ENCODE measurements around the gene NSG1.
A peak's percentile ranks its signal among the peaks of the same experiment; 100 is the strongest.
"Not testable (repeated sequence)": the region's sequence is repeated elsewhere in the genome, so short reads cannot be mapped to it uniquely, and the experiment has no call there.

NSG1 gene, protein sequence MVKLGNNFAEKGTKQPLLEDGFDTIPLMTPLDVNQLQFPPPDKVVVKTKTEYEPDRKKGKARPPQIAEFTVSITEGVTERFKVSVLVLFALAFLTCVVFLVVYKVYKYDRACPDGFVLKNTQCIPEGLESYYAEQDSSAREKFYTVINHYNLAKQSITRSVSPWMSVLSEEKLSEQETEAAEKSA

DNA sequence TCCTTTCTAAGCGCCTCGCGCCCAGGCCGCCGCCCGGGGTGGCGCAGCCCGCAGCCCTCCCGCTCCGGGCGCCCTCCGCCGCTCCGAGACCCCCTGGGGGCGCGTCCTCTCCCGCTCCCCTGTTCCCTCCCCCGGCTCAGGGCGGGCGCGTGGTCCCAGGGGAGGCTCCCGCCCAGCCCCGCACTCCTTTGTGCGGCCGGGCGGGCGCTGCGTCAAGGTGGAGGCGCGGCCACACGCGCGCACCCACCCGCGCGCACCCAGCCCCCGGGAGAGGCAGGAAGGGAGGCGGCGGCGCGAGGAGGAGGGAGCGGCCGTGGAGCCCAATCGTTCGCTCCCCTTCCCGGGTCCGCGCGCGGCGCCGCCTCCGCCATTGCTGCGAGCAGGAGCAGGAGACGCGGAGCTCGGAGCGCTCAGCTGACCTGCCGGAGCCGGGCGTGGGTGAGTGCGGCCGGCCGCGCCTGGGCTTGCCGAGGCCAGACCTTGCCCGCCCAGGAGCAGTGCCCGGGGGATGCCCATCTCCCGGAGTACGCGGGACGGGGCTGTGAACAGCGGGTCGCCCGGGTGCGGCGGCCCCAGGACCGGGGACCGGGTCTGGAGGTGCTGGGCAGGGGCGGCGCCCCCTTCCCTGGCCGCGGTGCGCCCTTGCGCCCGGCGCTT, at the start of gene NSG1:
TSS of gene NSG1 (plus strand) at position 367 of the 657 bp plus-strand sequence. CDS start 528 bp downstream, outside the sequence.
- DNase-seq = peak; percentile 1

DNA sequence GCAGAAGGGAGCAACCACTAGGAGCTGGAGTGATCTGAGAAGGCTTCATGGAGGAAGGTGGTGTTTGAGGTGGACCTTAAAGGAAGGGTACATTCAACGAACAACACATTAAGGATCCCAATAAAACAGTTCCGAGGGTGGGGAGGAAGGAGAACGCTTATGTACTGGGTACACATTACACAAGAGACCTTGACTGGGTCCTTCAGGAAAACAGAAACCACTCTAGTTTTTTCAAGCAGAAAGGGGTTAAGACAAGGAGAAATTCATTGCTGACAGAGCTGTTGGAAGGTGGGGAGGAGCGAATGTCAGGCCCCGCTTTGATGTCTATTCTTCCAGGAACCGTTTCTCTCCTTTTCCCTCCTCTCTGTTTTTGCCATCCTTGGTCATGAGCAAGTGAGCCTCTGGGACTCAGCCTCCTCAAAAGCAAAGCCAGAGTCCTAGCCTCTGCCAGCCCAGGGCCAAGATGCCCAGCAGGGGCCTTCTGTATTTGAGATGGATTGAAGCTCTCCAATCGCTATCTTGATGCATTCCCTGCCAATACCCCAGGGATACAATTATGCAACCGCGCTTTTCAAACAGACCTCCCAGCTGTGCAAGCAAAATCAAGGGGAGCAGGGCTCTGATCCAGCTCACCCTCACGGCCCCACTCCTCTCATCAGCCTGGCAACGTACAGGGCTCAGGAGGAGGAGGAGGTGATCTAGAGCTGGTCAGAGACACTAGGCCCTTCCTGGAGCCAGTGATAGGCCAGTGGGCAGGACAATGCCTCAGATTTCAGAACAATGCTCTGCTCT, 48.5 kb upstream of the NSG1 start:
- peak; percentile 4 for DNase-seq

DNA sequence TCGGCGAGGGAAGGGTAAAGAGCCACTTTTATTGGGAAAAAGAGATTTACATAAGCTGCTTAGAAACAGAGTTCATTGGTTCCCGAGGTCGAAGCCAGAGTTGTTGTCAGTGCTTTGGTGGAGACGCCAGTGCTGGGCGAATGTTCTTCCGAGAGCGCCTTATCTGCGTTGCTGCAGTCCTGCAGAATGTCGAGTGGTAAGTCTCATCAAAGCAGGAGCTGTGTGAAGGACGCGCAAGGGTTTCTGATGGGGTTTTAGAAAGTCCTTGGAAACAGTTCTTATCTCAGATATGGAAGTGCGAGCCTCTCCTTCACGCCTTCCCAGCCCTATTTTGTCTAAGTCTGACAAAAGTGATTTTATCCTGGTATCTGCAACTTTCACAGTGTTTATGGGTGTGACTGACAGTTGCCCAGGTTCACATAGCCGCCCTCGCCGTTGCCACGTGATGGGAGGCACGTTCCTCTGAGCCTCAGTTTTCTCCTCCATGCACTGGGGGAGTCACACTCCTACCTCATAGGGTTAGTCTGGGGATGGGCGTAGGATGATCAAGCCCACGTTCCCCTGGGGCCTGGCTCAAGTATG, 47.3 kb upstream of the NSG1 start:
- no peak for DNase-seq

DNA sequence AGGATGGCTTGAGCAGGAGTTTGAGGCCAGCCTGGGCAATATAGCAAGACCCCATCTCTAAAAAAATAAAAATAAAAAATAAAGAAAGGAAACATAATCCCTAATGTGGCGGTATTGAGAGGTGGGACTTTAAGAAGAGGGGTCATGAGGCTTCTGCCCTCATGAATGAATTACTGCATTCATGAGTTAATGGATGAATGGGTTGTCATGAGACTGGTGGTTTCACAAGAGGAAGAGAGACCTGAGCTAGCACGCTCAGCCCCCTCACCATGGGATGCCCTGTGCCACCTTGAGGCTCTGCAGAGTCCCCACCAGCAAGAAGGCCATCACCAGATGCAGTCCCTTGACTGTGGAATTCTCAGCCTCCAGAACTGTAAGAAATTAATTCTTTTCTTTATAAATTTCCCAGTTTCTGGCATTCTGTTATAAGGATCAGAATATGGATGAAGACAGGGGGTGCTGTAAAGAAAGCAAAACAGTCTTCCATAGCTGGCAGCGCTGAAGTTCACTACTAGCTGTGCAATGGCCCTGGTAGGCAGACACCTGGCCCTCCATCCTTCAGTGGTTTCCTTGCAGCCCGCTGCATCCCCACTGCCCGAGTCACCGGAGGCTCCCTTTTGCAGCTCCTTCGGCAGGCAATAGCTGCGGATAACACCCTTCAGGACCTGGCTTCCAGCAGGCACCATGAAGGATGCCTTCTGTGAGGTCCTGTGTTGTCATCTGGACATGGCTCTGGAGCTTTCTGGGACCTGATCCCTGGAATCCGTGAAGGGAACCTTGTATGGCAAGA, 44.8 kb upstream of the NSG1 start:
- no peak for DNase-seq

DNA sequence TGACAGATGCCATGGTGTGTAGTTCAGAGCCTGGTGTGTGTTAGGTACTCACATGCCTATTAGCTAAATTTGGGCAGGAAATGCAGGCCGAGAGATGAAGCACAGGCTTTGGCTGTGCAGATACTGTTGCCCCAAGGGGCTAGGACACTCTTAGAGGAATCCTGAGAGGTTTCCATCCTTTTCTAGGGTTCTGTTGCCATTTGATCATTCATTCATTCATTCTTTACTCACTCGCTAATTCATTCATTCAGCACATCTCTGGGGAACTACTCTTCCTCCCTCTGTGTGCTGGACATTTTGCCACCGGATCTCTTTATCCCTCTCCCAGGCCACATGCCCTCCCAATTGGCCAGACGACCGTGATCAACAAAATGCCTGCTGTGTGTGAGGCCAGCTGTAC, 43.9 kb upstream of the NSG1 start:
- no peak for DNase-seq

DNA sequence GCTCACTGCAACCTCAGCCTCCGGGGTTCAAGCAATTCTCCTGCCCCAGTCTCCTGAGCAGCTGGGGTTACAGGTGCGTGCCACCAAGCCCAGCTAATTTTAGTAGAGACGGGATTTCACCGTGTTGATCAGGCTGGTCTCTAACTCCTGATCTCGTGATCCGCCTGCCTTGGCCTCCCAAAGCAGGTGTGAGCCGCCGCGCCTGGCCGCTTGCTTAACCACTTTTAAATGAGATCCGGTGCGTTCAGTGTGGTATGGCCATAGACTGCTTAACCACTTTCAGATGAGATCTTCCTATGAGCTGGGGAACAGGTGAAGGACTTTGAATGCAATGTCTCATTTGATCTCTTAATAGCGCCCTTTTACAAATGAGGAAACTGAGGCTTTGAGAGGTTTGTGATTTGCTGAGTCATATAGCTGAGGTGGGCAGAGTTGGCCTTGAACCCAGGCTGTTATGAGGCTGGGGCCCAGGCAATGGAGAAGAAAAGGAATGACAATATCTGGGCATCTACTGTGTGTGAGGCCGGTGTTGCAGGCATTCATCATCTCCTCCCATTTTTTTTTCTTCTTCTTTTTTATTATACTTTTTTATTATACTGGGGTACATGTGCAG, 41.9 kb upstream of the NSG1 start:
- DNase-seq = no peak

DNA sequence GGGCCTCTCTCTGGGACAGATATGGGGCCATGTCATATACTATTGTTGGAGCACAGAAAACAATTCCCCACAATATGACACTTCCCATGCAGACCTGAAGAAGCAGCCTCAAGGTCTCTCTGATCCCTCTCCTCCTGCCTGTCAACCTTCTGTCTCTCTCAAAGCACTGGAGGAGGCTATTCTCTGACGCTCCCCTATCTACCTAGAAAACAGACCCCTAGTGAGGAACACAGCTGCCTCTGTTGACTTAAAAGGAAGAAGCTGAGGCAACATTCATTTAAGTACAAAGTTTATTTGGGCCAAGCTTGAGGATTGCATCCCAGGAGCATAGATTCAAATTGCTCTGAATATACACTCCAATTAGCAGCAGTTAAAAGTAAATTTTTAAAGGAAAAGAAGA, 39.3 kb upstream of the NSG1 start:
- no peak for DNase-seq

DNA sequence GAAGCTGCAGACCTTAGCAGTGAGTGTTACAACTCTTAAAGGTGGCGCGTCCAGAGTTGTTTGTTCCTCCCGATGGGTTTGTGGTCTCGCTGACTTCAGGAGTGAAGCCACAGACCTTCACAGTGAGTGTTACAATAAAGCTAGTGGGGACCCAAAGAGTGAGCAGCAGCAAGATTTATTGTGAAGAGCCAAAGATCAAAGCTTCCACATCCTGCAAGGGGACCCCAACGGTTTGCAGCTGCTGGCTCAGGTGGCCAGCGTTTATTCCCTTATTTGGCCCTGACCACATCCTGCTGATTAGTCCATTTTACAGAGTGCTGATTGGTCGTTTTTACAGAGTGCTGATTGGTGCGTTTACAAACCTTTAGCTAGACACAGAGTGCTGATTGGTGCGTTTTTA, 38.3 kb upstream of the NSG1 start:
- DNase-seq = not testable (repeated sequence)

DNA sequence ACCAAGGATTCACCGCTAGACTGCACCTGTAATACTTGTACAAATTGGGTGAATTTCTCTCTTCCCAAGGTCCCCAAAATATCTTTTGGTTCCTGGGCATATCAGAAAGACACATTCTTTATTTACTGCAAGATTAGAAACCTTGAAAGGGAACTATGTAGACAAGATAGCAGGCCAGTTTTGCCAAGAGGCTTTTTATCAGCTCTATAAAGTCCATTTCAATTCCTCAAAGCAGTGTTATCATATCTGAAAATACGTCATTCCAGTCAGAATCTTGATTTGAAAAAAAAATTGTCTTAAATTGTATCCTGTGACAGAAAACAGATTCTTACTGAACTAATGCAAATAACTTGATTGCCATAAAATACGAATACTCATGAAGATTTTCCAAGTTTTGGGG, 37.0 kb upstream of the NSG1 start:
- no peak for DNase-seq

DNA sequence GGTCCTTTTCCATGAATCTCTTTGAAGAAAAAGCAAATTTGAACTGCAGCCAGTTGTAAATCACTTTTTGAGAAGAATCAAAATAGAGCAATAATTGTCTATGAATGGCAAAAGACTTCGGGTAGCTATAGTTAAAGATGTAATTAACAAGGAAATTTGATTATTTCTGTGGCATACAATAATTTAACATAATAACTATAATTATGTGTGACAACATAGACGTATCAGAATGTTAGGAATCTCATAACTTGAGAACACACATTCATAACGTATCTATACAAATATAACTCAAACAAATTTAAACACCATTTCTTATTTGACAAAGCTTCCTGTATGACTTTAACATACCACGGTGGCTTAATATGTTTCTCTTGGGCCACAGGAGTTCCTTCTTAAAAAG, 36.0 kb upstream of the NSG1 start:
- no peak for DNase-seq

DNA sequence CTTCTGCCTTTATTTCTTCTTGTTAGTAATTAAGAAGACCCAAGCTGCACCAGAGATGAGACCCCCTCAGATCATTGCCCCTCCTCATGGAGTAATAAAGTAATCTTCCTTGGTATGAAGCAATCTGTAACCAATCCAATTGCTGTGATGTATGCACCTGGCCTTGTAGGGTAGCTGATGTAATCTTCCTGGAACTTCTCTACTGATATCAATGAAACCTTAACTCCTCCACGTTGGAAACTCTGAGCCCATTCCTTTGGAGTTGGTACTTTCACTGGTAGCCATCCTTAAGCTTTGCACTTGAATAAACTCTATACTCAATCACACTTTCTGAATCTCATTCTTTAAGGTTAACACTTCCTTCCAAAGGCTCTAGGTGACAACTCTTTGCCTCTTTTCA, 31.6 kb upstream of the NSG1 start:
- DNase-seq = no peak

DNA sequence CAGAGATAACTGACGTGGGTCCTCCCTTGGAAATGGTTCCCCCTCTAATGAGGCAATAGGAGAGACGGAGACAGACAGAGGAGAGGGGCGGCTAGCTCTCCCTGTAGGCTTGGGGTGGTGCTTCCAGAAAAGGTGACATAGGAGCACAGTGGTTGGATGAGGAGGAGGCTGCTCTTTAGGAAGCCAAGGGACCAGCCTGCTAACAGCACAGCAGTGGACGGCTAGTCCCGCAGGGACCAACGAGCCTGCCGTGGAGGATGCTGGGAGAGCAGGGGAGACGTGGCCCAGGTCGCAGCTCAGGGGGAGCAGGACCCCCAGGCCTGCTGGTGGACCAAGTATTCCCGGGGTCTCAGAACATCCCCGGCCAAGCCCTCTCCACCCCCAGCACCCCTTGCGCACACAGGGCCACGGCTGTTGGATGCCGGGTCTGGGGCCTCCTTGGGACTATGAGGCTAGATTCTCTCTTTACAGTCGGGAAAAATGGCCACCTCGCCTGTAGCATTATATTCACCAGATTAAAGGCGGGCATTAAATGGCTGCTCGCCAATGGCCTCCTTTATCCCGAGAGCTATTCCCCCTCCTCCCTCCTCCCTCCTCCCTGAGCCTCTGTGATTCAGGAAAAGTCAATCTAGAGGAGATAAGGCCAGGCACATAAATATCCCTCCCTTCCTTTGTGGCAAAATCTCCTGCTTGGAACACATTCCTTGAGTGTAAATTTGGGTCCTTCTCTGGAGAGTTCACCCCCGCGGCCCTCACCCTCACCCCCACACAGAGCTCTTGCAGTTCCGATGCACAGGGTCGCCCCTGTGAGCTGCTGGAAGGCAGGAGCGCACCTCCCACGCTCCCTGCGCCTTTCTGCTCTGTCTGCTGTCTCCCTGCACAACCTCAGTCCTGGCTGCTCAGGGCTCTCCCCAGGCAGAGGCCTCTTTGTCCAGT, 30.5 kb upstream of the NSG1 start:
- DNase-seq = no peak

DNA sequence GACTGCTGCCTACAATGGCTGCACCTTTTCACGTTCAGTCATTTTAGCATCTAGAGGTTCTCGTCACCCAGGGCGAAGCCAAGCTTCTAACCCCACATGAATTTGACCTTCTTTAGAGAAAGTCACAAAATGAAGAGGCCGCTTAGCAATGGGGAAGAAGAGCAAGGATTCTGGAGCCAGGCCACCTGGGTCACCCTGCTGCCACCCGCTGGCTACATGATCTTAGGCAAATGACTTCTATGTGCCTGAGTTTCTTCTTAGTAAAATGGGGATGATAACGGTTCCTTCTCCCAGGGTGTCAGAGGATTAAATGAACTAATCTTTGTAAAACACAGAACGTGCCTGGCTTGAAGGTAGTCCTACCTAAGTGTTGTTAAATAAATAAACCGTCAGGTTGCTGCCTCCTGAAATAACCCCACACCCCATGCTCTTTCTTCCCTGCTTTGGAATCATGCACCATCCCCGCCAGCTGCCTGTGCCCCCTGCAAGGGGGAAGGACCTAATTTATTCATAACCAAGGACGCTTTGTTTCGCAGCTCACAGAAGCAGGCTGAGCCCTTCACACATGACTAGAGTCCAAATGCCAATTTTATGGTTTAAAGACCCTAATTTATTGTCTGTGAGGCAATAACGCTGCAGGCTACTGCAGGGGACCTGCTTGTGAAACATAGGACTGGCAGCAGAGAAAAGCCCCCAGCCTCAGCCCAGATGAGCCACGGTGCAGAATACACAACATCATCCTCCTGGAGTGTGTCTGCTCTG, 28.6 kb upstream of the NSG1 start:
- no peak for DNase-seq

DNA sequence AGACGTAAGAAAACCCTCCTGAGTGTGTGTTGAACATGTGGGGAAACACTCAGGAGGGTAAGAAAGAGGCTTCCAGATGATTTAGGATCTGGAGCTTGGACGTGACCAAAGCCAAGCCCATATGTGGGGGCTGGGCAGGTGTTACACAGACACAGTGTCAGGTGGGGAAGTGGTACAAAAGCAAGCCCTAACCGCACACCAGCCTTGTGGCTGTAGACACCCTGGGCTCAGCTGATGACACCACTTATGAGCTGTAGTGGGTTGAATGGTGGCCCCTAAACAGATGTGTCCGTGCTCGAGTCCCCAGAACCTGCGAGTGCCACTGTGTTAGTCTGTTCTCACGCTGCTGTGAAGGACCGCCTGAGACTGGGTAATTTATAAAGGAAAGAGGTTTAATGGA, 25.0 kb upstream of the NSG1 start:
- no peak for DNase-seq

DNA sequence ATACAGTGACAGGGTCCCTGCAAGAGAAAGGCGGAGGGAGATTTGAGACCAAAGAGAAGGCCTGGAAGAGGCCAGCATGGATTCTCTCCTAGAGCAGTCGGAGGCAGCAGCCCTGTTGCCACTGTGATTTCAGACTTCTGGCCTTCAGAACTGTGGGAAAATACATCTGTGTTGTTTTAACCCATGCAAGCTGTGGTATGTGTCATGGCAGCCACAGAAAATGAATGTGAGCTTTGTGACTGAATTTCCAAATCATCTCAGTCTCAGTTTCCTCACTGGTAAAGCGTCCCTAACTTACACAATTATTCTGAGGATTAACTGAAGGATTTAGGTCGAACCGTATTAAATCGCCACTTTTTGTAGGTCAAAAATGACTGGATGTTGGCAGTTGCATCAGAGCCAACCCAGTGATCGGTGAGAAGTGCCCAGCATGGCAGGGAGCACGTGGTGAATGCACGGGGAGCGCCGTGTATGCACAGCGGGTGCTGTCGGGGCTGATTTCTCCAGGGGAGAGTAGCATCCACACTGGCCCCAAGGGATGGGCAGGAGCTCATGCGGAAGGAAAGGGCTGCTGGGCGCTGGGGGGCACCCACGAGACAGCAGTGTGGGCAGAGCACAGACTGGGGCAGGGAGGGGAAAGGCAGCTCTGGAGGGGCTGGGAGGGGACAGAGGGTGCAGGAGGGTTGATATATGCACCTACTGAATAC, 23.8 kb upstream of the NSG1 start:
- DNase-seq = no peak

DNA sequence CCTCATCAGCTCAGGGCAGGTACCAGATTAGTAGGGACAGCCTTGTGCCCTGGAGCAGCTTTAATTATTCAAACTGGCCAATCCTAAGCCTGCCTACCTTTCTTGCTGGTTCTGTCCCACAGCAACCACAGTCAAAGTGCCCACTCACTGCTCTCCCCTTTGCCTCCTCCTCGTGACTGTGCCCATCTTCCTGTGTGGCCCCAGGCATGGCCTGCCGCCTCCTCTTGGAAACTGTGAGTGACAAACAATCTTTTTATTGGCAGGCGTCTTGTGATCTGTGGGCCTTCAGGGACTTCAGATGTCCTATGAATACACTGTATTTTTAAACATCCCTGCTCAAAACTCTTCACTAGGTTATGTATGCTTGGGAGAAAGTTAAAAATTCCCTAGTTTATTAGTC, 22.8 kb upstream of the NSG1 start:
- DNase-seq = no peak

DNA sequence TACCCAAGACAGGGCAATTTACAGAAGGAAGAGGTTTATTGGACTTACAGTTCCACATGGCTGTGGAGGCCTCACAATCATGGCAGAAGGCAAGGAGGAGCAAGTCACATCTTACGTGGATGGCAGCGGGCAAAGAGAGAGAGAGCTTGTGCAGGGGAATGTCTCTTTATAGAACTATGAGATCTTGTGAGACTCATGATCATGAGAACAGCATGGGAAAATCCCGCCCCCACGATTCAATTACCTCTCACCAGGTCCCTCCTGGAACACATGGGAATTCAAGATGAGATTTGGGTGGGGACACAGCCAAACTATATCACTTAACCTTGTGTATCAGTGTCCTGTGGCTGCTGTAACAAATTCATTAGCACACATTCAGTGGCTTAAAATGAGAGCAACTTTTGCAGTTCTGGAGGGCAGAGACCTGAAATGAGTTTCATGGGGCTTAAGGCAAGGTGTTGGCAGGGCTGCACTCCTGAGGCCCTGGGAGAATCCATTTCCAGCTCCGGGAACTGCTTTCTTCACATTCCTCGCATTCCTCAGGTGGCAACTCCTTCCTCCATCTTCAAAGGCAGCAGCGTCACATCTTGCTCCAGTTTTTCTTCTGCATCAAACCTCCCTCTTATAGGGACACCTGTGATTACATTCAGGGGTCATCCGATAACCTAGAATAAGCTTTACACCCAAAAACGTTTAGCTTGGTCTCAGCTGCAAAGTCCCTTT, 22.3 kb upstream of the NSG1 start:
- no peak for DNase-seq

DNA sequence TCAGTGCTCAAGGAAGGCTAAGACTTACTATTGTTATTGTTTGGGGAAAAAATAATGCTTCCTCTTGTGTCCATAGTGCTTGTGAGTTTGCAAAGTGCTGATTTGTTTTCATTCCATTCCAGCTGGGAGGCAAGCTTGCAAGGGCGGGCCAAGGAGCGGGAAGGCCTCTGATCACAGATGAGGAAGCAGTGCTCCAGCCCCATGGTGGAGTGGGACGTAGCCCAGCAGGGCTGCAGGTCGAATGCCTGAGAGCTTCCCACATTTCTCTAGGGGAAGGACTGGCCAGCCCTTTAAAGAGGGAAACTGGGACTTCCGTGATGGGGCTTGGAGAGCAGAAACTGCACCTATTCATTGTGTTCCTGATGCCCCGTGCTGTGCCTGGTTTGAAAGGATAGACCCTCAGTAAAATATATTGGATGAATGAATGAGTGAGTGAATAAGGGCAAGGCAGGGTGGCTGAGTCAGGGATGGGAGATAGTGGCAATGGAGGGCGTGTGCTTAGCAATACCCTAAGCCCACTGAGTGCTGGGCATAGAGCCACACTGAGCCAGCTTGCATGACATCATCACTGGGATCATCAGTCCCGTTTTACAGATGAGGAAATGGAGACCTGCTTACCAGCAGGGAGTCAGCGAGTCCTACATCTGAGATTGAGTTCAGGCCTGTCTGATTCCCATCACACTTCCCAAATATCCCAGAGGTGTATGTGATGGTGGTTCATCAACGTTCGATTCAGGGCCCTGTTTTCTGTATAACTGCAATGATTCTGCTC, 17.9 kb upstream of the NSG1 start:
- no peak for DNase-seq

Measured in DMS79 treated with DMSO at 0.1 percent for 48 hours (cell line).